Fibroblast of villous mesenchyme (primary cell): ENCODE measurements around the gene CILP. TPM values are rescaled to one million over a fixed set of nuclear protein-coding genes. Genes with fewer than 3 reads are reported as not detected.
"Not testable (repeated sequence)": the region's sequence is repeated elsewhere in the genome, so short reads cannot be mapped to it uniquely, and the experiment has no call there.

Source experiments
- DNase-seq: peaks from one replicate; pipeline ENCODE4 v3.0.0-alpha.2; 2010; ENCODE audit warnings: low read depth
- H3K4me3 ChIP-seq: 2 replicates; pipeline ENCODE4 v1.5.1; 2011; ENCODE audit warnings: low read depth, mild to moderate bottlenecking, low read length
- CTCF ChIP-seq: IDR thresholded peaks from 2 replicates; pipeline ENCODE4 v1.5.1; 2012; ENCODE audit warnings: low read depth, mild to moderate bottlenecking, low read length; ENCODE audit not compliant: insufficient read depth
- total RNA-seq: library from RNA; depleted of rRNA; stranded (reverse); fragments of >200 nt; gene quantifications from 2 replicates; pipeline ENCODE4 v1.2.3, GENCODE V29; 2012

CILP gene
- total RNA-seq, 1 donor: under 0.01 TPM

GRCh38 chr15:65195548-65195923, 15.7 kb downstream of the CILP start:
- no peak for DNase-seq
- TF ChIP-seq CTCF: no peak
- no peak overlapping the region for H3K4me3 ChIP-seq

GRCh38 chr15:65194826-65195547, 16.3 kb downstream of the CILP start:
- no peak overlapping the region for H3K4me3 ChIP-seq
- no peak for TF ChIP-seq CTCF
- peak; percentile 27 for DNase-seq

- TF ChIP-seq CTCF: no peak
- no peak overlapping the region for H3K4me3 ChIP-seq
- peak; percentile 23 for DNase-seq
Measured at GRCh38 chr15:65192016-65192415, 19.3 kb downstream of the CILP start.

GRCh38 chr15:65189102-65189740, 22.1 kb downstream of the CILP start:
- peak; percentile 83 for TF ChIP-seq CTCF
- DNase-seq: peak; percentile 68
- H3K4me3 ChIP-seq: no peak overlapping the region

- not testable (repeated sequence) for H3K4me3 ChIP-seq, DNase-seq
Measured at GRCh38 chr15:65188472-65188871, 22.8 kb downstream of the CILP start.

- peak within 1 kb of the TSS; percentile 93 for H3K4me3 ChIP-seq
- no peak for TF ChIP-seq CTCF
- peak; percentile 95 for DNase-seq
Measured at GRCh38 chr15:65184868-65185717, 26.2 kb downstream of the CILP start, which contains the start of gene CLPX. Gene CLPX (minus strand): TSS chr15:65185342. CDS start chr15:65185153, 189 bp downstream.
